ENCODE data around the gene OGFOD2. TPM values are rescaled to one million over a fixed set of nuclear protein-coding genes. Genes with fewer than 3 reads are reported as not detected.

The OGFOD2 gene
- polyA plus RNA-seq, 1 donor (not counting 4 experiments of a cell fraction or from before 2014, with no cell fraction given), result 6.9 TPM

GRCh38 chr12:122929812-122930211 lies 45.2 kb upstream of the OGFOD2 start:
- Histone ChIP-seq H4K20me1 (ENCODE audit: control insufficient read depth, extremely low read depth, insufficient read depth, low read length) (no peaks in the 10 kb centered on the region), H3K36me3 (ENCODE audit: control insufficient read depth in 2 of 2, extremely low read depth in 1 of 2, insufficient read depth in 2 of 2, low read length in 2 of 2) (no peaks in the 10 kb centered on the region), H2AFZ (ENCODE audit: control insufficient read depth, low read length) (no peak overlapping the region), H3K4me1 (ENCODE audit: control insufficient read depth, extremely low read depth, insufficient read depth, low read length) (no peaks in the 10 kb centered on the region), H3K4me2 (ENCODE audit: control insufficient read depth, extremely low read depth, insufficient read depth, low read depth, low read length) (no peak overlapping the region), H3K27ac (ENCODE audit: control insufficient read depth, insufficient read depth, low read length) (no peak overlapping the region), H3K27me3 (ENCODE audit: control insufficient read depth, extremely low read depth, insufficient read depth, low read length) (no peaks in the 10 kb centered on the region), H3K79me2 (ENCODE audit: control insufficient read depth, insufficient read depth, low read length) (no peaks in the 10 kb centered on the region), H3K4me3 (ENCODE audit: control insufficient read depth in 2 of 3, extremely low read depth in 1 of 3, insufficient read depth in 2 of 3, low read depth in 1 of 3, low read length in 3 of 3) (no peak overlapping the region), H3K9me1 (ENCODE audit: control insufficient read depth, extremely low read depth, insufficient read depth, low read length) (no peaks in the 10 kb centered on the region), H3K9ac (ENCODE audit: control insufficient read depth, extremely low read depth, insufficient read depth, low read length) (no peak overlapping the region), H3K9me3 (ENCODE audit: control insufficient read depth, low read depth, low read length) (no peaks in the 10 kb centered on the region)
- no peak for DNase-seq (ENCODE audit: low read depth, low spot score)
- no peak for FAIRE-seq
- TF ChIP-seq EZH2 (IDR thresholded peaks at IDR 0.05; ENCODE audit: low read length) (no peak), CTCF (optimal IDR thresholded peaks at IDR 0.05 in 1 of 3, IDR thresholded peaks at IDR 0.05 in 1 of 3, conservative IDR thresholded peaks at IDR 0.05 in 1 of 3; ENCODE audit: extremely low read depth in 1 of 3, insufficient read depth in 2 of 3, low read length in 3 of 3) (no peak)
- dilution Hi-C loops (cut with MboI; ENCODE audit: extremely low pct_ligation_motif_present, low sequenced_read_pairs), result no loop called here

- Histone ChIP-seq H3K27ac (ENCODE audit: control insufficient read depth, insufficient read depth, low read length) (no peak overlapping the region), H3K4me1 (ENCODE audit: control insufficient read depth, extremely low read depth, insufficient read depth, low read length) (no peaks in the 10 kb centered on the region), H3K79me2 (ENCODE audit: control insufficient read depth, insufficient read depth, low read length) (no peaks in the 10 kb centered on the region), H3K4me3 (ENCODE audit: control insufficient read depth in 2 of 3, extremely low read depth in 1 of 3, insufficient read depth in 2 of 3, low read depth in 1 of 3, low read length in 3 of 3) (no peak overlapping the region), H4K20me1 (ENCODE audit: control insufficient read depth, extremely low read depth, insufficient read depth, low read length) (no peaks in the 10 kb centered on the region), H3K9me3 (ENCODE audit: control insufficient read depth, low read depth, low read length) (no peaks in the 10 kb centered on the region), H3K4me2 (ENCODE audit: control insufficient read depth, extremely low read depth, insufficient read depth, low read depth, low read length) (no peak overlapping the region), H3K9ac (ENCODE audit: control insufficient read depth, extremely low read depth, insufficient read depth, low read length) (no peak overlapping the region), H2AFZ (ENCODE audit: control insufficient read depth, low read length) (no peak overlapping the region), H3K36me3 (ENCODE audit: control insufficient read depth in 2 of 2, extremely low read depth in 1 of 2, insufficient read depth in 2 of 2, low read length in 2 of 2) (no peaks in the 10 kb centered on the region), H3K27me3 (ENCODE audit: control insufficient read depth, extremely low read depth, insufficient read depth, low read length) (no peaks in the 10 kb centered on the region), H3K9me1 (ENCODE audit: control insufficient read depth, extremely low read depth, insufficient read depth, low read length) (no peaks in the 10 kb centered on the region)
- DNase-seq (ENCODE audit: low read depth, low spot score), result no peak
- FAIRE-seq, result no peak
- TF ChIP-seq CTCF (optimal IDR thresholded peaks at IDR 0.05 in 1 of 3, IDR thresholded peaks at IDR 0.05 in 1 of 3, conservative IDR thresholded peaks at IDR 0.05 in 1 of 3; ENCODE audit: extremely low read depth in 1 of 3, insufficient read depth in 2 of 3, low read length in 3 of 3) (no peak), EZH2 (IDR thresholded peaks at IDR 0.05; ENCODE audit: low read length) (no peak)
- dilution Hi-C loops (cut with MboI; ENCODE audit: extremely low pct_ligation_motif_present, low sequenced_read_pairs), result no loop called here
These were observed 42.8 kb upstream of the OGFOD2 start for GRCh38 chr12:122932207-122932606.
